Measurements from ENCODE around the gene PLA2G2D.

PLA2G2D gene

GRCh38 chr1:20119347-20119746 lies at the start of gene PLA2G2D:
TSS of gene PLA2G2D (minus strand) at chr1:20119536. CDS start at chr1:20119498, 38 bp downstream.
- no peak for DNase-seq

GRCh38 chr1:20168564-20169491 lies 49.5 kb upstream of the PLA2G2D start:
- no peak for DNase-seq

GRCh38 chr1:20167126-20167525 lies 47.8 kb upstream of the PLA2G2D start:
- DNase-seq = no peak

- no peak for DNase-seq
Observed at GRCh38 chr1:20166051-20166450, 46.7 kb upstream of the PLA2G2D start.

GRCh38 chr1:20165522-20165951 lies 46.2 kb upstream of the PLA2G2D start:
- no peak for DNase-seq

GRCh38 chr1:20164694-20165202 lies 45.4 kb upstream of the PLA2G2D start:
- DNase-seq = no peak

- no peak for DNase-seq
Observed at GRCh38 chr1:20160034-20160433, 40.7 kb upstream of the PLA2G2D start.

- no peak for DNase-seq
Observed at GRCh38 chr1:20158358-20159070, 39.2 kb upstream of the PLA2G2D start.

- no peak for DNase-seq
Observed at GRCh38 chr1:20154301-20154831, 35.0 kb upstream of the PLA2G2D start.

- no peak for DNase-seq
Observed at GRCh38 chr1:20153000-20153418, 33.7 kb upstream of the PLA2G2D start.

- no peak for DNase-seq
Observed at GRCh38 chr1:20152599-20152930, 33.2 kb upstream of the PLA2G2D start.

- DNase-seq = peak; percentile 13 to 18
Observed at GRCh38 chr1:20151906-20152598, 32.7 kb upstream of the PLA2G2D start.

GRCh38 chr1:20150969-20151368 lies 31.6 kb upstream of the PLA2G2D start:
- DNase-seq = no peak

GRCh38 chr1:20150326-20150705 lies 31.0 kb upstream of the PLA2G2D start:
- DNase-seq = no peak

GRCh38 chr1:20149601-20150325 lies 30.4 kb upstream of the PLA2G2D start:
- DNase-seq = no peak

GRCh38 chr1:20148571-20149500 lies 29.5 kb upstream of the PLA2G2D start:
- DNase-seq = no peak

- no peak for DNase-seq
Observed at GRCh38 chr1:20147846-20148570, 28.7 kb upstream of the PLA2G2D start.

GRCh38 chr1:20143734-20144565 lies 24.6 kb upstream of the PLA2G2D start:
- DNase-seq = no peak

GRCh38 chr1:20143318-20143717 lies 24.0 kb upstream of the PLA2G2D start:
- no peak for DNase-seq

Measured in NCI-H187 (cell line).